WTC11 (cell line): ENCODE data around the gene ZNF398.
"Not testable (repeated sequence)": the region's sequence is repeated elsewhere in the genome, so short reads cannot be mapped to it uniquely, and the experiment has no call there.

Experiments
- CBFB ChIP-seq: sonication (generic); formaldehyde crosslinking; IDR thresholded peaks from 2 replicates; pipeline ENCODE4 v1.8.1; 2022; ENCODE audit warnings: mild to moderate bottlenecking, low read depth, missing genetic modification reagents
- JAZF1 ChIP-seq: fragments of 250-450 bp; sonication (Bioruptor Pico); IDR thresholded peaks from 2 replicates; pipeline ENCODE4 v1.9.0; 2021; ENCODE audit warnings: moderate library complexity, mild to moderate bottlenecking, inconsistent platforms
- TP53 ChIP-seq: sonication (generic); formaldehyde crosslinking; IDR thresholded peaks from 2 replicates; pipeline ENCODE4 v1.8.1; 2023; ENCODE audit warnings: mild to moderate bottlenecking, missing genetic modification reagents

DNA sequence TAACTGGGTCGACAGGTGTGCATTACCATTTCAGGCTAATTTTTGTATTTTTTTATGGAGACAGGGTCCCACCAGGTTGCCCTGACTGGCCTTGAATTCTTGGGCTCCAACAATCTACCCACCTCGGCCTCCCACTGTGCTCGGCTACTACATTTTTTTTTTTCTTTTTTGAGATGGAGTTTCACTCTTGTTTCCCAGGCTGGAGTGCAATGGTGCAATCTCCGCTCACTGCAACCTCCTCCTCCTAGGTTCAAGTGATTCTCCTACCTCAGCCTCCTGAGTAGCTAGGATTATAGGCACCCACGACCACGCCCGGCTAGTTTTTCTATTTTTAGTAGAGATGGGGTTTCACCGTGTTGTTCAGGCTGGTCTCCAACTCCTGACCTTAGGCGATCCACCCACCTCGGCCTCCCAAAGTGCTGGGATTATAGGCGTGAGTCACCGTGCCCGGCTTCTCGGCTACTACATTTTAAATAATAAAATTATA lies 2.8 kb upstream of the ZNF398 start:
- not testable (repeated sequence) for TF ChIP-seq CBFB (CRISPR knock-in tag); JAZF1 (CRISPR knock-in tag); TP53
